Measurements from ENCODE around the gene PCDHGB7.
"Not testable (repeated sequence)": the region's sequence is repeated elsewhere in the genome, so short reads cannot be mapped to it uniquely, and the experiment has no call there.

The PCDHGB7 gene

DNA sequence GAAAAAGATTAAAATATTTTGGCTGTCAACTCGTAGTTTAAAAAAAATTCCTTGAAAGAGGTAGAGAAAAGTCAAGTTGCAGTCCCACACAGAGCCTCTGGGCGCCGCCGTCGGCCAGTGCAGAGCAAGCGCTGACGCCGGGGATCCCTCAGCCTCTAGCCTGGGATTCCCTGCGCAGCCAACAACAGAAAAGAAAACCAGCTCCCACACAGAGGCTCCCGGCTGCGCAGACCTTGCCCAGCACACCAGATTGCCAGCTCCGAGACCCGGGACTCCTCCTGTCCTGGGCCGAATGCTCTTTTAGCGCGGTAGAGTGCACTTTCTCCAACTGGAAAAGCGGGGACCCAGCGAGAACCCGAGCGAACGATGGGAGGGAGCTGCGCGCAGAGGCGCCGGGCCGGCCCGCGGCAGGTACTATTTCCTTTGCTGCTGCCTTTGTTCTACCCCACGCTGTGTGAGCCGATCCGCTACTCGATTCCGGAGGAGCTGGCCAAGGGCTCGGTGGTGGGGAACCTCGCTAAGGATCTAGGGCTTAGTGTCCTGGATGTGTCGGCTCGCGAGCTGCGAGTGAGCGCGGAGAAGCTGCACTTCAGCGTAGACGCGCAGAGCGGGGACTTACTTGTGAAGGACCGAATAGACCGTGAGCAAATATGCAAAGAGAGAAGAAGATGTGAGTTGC is at the start of gene PCDHGB7:
TSS of gene PCDHGB7 (plus strand) at position 184 of the 679 bp plus-strand sequence. CDS start at position 367, 183 bp downstream.
- DNase-seq, result peak; percentile 85

DNA sequence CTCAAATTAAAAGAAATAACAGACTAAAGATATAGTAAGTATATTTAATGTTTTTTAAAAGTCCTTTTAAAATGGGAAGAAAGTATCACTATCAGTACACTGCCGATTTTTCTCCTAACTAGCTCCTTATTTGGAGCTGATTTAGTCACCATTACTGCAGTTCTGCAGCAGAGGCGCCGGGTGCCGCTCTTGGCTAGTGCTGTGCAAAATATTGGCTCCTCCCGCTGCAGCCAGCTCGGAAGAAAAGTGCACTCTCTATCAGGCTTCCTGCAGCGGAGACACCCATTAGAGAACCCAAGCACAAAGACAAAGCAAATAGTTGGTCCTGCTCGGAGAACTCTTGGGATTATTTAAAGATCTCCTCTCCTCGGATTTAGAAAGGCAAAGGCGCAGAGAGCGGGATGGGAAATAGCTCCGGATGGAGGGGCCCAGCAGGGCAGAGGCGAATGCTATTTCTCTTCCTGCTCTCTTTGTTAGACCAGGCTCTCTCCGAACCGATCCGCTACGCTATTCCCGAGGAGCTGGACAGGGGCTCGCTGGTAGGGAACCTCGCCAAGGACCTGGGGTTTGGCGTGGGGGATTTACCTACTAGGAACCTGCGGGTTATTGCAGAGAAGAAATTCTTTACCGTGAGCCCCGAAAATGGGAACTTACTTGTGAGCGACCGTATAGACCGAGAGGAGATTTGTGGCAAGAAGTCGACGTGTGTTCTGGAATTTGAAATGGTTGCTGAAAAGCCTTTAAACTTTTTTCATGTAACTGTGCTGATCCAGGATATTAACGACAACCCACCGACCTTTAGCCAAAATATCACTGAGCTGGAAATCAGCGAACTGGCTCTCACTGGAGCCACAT is 47.3 kb upstream of the PCDHGB7 start, which contains the start of gene PCDHGB3:
TSS of gene PCDHGB3 (plus strand) at position 249 of the 855 bp plus-strand sequence. CDS start at position 402, 153 bp downstream.
- peak; percentile 69 for DNase-seq

DNA sequence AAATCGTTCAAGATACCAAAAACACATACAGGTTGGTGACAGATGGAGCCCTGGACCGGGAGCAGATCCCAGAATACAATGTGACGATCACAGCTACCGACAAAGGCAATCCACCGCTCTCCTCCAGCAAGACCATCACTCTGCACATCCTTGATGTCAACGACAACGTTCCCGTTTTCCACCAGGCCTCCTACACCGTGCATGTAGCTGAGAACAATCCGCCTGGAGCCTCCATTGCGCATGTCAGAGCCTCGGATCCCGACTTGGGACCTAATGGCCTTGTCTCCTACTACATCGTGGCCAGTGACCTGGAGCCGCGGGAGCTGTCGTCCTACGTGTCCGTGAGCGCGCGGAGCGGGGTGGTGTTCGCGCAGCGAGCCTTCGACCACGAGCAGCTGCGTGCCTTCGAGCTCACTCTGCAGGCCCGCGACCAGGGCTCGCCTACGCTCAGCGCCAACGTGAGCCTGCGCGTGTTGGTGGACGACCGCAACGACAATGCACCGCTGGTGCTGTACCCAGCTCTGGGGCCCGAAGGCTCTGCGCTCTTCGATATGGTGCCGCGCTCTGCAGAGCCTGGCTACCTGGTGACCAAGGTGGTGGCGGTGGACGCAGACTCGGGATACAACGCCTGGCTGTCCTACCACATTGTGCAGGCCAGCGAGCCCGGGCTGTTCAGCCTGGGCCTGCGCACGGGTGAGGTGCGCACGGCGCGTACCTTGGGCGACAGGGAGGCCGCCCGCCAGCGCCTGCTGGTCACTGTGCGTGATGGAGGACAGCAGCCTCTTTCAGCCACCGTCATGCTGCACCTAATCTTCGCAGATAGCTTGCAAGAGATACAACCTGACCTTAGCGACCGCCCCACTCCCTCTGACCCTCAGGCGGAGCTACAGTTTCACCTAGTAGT is 45.7 kb upstream of the PCDHGB7 start:
- DNase-seq, result no peak

DNA sequence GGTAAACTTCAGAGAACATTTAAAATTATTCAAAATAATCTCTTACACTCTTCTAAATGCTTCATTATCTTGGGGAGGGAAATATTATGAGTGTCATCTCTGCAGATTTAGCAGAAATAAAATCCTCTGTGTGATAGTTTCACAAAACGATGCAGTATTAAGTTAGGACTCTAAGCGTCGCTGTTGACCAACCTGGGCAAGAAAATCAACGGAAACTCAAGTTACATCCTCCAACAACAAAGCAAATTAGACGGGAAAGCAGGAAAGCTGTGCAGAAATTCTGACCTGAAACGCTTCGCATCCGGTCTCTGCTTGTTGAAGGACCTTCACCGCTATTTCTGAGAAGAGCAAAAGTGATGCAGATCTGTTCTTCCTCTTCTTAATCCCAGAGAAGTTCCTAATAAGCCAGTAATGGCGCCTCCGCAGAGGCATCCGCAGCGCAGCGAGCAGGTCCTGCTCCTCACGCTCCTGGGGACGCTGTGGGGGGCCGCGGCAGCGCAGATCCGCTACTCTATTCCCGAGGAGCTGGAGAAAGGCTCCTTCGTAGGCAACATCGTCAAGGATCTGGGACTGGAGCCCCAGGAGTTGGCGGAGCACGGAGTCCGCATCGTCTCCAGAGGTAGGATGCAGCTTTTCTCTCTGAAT is 43.7 kb upstream of the PCDHGB7 start, which contains the start of gene PCDHGA6:
TSS of gene PCDHGA6 (plus strand) at position 219 of the 645 bp plus-strand sequence. CDS start at position 412, 193 bp downstream.
- peak; percentile 46 for DNase-seq

DNA sequence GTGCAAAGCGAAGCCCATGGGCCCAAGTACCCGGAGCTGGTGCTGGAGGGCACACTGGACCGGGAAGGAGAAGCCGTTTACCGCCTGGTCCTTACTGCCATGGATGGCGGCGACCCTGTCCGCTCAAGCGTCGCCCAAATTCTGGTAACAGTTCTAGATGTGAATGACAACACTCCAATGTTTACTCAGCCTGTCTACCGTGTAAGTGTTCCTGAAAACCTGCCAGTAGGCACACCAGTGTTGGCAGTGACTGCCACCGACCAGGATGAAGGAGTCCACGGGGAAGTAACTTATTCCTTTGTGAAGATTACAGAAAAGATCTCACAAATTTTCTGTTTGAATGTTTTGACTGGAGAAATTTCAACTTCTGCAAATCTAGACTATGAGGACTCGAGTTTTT is 42.9 kb upstream of the PCDHGB7 start:
- no peak for DNase-seq

DNA sequence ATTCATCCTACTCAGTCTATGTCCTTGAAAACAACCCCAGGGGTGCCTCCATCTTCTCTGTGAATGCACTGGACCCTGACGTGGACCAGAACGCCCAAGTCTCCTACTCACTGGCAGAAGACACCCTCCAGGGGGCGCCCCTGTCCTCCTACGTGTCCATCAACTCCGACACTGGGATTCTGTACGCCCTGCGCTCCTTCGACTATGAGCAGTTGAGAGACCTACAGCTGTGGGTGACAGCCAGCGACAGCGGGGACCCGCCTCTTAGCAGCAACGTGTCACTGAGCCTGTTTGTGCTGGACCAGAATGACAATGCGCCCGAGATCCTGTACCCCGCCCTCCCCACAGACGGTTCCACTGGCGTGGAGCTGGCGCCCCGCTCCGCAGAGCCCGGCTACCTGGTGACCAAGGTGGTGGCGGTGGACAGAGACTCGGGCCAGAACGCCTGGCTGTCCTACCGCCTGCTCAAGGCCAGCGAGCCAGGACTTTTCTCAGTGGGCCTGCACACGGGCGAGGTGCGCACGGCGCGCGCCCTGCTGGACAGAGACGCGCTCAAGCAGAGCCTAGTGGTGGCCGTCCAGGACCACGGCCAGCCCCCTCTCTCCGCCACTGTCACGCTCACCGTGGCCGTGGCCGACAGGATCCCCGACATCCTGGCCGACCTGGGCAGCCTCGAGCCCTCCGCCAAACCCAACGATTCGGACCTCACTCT is 41.9 kb upstream of the PCDHGB7 start:
- not testable (repeated sequence) for DNase-seq

DNA sequence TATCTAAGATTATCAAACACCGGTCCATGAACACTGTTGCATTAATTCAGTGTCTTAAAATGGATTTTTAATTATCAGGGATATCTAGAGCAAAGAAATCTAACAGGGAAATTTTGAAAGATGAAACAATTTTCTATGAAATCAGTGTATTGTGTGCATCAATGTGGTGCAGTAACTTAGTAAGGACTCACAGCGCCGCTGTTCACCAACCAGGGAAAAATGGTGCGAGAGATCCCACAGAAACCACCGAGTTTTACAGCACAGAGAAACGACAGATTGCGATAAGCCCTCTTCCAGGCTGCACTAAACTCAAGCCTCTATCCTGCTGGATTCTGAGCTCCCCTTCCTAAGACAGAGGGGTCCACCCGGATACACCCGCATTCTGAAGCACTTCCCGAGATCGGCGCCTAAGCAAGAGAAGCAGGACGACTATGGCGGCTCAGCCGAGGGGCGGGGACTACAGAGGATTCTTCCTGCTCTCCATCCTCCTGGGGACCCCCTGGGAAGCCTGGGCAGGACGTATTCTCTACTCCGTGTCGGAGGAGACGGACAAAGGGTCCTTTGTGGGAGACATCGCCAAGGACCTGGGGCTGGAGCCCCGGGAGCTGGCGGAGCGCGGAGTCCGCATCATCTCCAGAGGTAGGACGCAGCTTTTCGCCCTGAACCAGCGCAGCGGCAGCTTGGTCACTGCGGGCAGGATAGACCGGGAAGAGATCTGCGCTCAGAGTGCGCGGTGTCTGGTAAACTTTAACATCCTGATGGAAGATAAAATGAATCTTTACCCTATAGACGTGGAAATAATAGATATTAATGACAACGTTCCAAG is 34.8 kb upstream of the PCDHGB7 start, which contains the start of gene PCDHGA7:
TSS of gene PCDHGA7 (plus strand) at position 274 of the 826 bp plus-strand sequence. CDS start at position 432, 158 bp downstream.
- peak; percentile 52 for DNase-seq

DNA sequence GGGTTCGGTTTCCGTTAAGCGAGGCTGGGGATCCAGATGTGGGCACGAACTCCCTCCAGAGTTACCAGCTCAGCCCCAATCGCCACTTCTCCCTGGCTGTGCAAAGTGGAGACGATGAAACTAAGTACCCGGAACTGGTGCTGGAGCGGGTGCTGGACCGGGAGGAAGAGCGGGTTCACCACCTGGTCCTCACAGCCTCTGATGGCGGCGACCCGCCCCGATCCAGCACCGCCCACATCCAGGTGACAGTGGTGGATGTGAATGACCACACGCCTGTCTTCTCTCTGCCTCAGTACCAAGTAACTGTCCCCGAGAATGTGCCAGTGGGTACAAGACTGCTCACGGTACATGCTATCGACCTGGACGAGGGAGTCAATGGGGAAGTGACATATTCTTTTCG is 34.1 kb upstream of the PCDHGB7 start:
- no peak for DNase-seq

DNA sequence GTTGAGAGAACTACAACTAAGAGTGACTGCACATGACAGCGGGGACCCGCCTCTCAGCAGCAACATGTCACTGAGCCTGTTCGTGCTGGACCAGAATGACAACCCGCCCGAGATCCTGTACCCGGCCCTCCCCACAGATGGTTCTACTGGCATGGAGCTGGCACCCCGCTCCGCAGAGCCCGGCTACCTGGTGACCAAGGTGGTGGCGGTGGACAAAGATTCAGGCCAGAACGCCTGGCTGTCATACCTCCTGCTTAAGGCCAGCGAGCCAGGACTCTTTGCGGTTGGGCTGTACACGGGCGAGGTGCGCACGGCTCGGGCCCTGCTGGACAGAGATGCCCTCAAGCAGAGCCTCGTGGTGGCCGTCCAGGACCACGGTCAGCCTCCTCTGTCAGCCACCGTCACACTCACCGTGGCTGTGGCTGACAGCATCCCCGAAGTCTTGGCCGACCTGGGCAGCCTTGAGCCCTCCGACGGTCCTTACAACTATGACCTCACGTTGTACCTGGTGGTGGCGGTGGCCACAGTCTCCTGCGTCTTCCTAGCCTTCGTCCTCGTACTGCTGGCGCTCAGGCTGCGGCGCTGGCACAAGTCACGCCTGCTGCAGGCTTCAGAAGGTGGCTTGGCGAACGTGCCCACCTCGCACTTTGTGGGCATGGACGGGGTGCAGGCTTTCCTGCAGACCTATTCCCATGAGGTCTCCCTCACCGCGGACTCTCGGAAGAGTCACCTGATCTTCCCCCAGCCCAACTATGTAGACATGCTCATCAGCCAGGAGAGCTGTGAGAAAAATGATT is 32.8 kb upstream of the PCDHGB7 start:
- no peak for DNase-seq

DNA sequence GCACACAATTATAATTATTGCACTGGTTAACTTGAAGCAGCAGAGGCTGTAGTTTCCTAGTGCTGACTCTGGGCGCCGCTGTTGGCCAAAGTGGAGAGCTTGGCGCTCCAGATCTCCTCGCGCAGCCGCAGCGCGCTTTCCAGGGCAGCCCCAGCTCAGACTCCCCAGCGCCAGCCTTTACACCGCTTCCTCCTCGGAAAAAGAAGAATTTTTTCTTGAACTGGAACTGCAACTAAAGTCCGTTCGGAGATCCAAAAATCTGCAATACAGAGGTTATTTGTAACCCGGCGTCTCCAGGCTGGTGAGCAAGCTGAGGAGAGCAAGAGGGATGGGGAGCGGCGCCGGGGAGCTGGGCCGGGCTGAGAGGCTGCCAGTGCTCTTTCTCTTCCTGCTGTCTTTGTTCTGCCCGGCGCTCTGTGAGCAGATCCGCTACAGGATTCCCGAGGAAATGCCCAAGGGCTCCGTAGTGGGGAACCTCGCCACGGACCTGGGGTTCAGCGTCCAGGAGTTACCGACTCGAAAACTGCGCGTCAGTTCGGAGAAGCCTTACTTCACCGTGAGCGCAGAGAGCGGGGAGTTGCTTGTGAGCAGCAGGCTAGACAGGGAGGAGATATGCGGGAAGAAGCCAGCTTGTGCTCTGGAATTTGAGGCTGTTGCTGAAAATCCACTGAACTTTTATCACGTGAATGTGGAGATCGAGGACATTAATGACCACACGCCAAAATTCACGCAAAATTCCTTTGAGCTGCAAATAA is 29.7 kb upstream of the PCDHGB7 start, which contains the start of gene PCDHGB4:
TSS of gene PCDHGB4 (plus strand) at position 142 of the 755 bp plus-strand sequence. CDS start at position 329, 187 bp downstream.
- DNase-seq, result peak; percentile 68

DNA sequence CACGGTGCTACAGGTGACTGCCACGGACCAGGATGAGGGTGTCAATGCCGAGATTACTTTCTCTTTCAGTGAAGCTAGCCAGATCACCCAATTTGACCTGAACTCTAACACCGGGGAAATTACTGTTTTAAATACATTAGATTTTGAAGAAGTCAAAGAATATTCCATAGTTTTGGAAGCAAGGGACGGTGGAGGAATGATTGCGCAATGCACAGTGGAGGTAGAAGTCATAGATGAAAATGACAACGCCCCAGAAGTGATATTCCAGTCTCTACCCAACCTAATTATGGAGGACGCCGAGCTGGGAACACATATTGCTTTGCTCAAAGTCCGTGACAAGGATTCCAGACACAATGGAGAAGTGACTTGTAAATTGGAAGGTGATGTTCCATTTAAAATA is 28.8 kb upstream of the PCDHGB7 start:
- DNase-seq, result no peak

DNA sequence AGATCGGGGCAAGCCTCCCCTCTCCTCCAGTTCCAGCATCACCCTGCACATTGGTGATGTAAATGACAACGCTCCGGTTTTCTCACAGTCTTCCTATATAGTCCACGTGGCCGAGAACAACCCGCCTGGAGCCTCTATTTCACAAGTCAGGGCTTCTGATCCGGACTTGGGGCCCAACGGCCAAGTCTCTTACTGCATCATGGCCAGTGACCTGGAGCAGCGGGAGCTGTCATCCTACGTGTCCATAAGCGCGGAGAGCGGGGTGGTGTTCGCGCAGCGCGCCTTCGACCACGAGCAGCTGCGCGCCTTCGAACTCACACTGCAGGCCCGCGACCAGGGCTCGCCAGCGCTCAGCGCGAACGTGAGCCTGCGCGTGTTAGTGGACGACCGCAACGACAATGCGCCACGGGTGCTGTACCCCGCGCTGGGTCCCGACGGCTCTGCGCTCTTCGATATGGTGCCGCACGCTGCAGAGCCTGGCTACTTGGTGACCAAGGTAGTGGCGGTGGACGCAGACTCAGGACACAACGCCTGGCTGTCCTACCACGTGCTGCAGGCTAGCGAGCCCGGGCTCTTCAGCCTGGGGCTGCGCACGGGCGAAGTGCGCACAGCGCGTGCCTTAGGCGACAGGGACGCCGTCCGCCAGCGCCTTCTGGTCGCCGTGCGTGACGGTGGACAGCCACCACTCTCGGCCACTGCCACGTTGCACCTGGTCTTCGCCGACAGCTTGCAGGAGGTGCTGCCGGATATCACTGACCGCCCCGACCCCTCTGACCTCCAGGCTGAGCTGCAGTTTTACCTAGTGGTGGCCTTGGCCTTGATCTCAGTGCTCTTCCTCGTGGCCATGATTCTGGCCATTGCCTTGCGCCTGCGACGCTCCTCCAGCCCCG is 28.1 kb upstream of the PCDHGB7 start:
- no peak for DNase-seq

DNA sequence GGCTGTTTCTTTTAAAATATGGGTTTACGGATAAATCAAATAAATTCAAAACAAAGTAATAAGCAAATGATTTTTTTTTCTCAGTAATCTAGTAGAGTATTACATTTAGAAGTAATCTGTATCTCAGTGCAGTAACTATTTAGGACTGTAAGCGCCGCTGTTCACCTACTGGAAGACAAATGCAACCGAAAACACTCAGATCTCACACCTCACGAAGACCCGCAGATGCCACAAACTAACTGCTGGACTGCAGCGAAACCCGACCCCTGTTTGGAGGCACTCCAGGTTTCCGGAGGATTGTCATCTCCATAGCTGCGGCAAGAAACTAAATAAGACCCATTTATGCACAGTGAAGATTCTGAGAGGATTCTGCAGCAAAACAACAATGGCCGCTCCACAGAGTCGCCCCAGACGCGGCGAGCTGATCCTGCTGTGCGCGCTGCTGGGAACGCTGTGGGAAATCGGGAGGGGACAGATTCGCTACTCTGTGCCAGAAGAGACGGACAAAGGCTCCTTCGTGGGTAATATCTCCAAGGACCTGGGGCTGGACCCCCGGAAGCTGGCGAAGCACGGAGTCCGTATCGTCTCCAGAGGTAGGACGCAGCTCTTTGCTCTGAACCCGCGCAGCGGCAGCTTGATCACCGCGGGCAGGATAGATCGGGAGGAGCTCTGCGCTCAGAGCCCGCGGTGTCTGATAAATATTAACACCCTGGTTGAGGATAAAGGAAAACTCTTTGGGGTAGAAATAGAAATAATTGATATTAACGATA is 24.9 kb upstream of the PCDHGB7 start, which contains the start of gene PCDHGA8:
TSS of gene PCDHGA8 (plus strand) at position 205 of the 770 bp plus-strand sequence. CDS start at position 386, 181 bp downstream.
- peak; percentile 57 for DNase-seq

DNA sequence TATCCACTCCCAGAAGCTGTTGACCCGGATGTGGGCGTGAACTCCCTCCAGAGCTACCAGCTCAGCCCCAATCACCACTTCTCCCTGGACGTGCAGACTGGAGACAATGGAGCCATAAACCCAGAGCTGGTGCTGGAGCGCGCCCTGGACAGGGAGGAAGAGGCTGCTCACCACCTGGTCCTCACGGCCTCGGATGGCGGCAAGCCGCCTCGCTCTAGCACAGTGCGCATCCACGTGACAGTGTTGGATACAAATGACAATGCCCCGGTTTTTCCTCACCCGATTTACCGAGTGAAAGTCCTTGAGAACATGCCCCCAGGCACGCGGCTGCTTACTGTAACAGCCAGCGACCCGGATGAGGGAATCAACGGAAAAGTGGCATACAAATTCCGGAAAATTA is 24.2 kb upstream of the PCDHGB7 start:
- no peak for DNase-seq

DNA sequence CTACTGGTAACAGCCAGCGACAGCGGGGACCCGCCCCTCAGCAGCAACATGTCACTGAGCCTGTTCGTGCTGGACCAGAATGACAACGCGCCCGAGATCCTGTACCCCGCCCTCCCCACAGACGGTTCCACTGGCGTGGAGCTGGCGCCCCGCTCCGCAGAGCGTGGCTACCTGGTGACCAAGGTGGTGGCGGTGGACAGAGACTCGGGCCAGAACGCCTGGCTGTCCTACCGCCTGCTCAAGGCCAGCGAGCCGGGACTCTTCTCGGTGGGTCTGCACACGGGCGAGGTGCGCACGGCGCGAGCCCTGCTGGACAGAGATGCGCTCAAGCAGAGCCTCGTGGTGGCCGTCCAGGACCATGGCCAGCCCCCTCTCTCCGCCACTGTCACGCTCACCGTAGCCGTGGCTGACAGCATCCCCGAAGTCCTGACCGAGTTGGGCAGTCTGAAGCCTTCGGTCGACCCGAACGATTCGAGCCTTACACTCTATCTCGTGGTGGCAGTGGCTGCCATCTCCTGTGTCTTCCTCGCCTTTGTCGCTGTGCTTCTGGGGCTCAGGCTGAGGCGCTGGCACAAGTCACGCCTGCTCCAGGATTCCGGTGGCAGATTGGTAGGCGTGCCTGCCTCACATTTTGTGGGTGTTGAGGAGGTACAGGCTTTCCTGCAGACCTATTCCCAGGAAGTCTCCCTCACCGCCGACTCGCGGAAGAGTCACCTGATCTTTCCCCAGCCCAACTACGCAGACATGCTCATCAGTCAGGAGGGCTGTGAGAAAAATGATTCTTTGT is 22.9 kb upstream of the PCDHGB7 start:
- DNase-seq, result not testable (repeated sequence)

Data from fibroblast of skin of right biceps (primary cell).